ENCODE measurements around the gene SCN11A. TPM values are rescaled to one million over a fixed set of nuclear protein-coding genes. Genes with fewer than 3 reads are reported as not detected.

SCN11A gene
- polyA plus RNA-seq, 3 donors: not detected

DNA sequence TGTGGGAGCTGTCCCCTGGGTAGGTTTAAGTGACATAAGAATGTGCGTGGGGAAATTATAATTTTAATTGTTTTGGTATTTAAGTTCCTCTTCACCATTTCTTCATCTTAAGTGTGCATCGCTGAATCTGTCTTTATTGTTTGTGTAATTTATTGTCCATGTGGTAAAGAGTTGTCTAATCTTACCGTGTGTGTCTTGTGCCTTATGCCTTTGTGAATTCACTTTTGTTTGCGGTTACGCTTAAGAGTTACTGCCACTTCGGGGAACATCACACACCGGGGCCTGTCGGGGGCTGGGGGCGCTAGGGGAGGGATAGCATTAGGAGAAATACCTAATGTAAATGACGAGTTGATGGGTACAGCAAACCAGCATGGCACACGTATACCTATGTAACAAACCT, 839 bp upstream of the SCN11A start:
- no peak for DNase-seq
- peaks cover 51% of the 10 kb centered on the region for H3K79me2 ChIP-seq (ENCODE audit: insufficient read depth, low read length)
- H3K36me3 ChIP-seq (replicated peaks in 1 of 2; ENCODE audit: control insufficient read depth in 1 of 2, insufficient read depth in 2 of 2, low read length in 2 of 2): no peaks in the 10 kb centered on the region
- no peaks in the 10 kb centered on the region for H3K27me3 ChIP-seq (ENCODE audit: control insufficient read depth in 2 of 2, insufficient read depth in 2 of 2, low read length in 2 of 2)
- H3K36me3 Mint-ChIP-seq: peaks cover 0 to 2% of the 10 kb centered on the region in 2 donors
- peak overlapping the region; percentile 76 to 98 (median 94) for H3K27ac Mint-ChIP-seq
- H3K4me3 Mint-ChIP-seq: peak overlapping the region; percentile 82 to 98
- peaks cover 17 to 21% of the 10 kb centered on the region in 2 donors for H3K4me1 ChIP-seq (ENCODE audit: control insufficient read depth in 1 of 2, insufficient read depth in 2 of 2, low read length in 2 of 2)
- H3K4me3 ChIP-seq (replicated peaks in 1 of 3; ENCODE audit: low read depth in 2 of 3, low read length in 3 of 3): peak overlapping the region; percentile 64 to 93 (median 84)
- TF ChIP-seq, protein P1, sequence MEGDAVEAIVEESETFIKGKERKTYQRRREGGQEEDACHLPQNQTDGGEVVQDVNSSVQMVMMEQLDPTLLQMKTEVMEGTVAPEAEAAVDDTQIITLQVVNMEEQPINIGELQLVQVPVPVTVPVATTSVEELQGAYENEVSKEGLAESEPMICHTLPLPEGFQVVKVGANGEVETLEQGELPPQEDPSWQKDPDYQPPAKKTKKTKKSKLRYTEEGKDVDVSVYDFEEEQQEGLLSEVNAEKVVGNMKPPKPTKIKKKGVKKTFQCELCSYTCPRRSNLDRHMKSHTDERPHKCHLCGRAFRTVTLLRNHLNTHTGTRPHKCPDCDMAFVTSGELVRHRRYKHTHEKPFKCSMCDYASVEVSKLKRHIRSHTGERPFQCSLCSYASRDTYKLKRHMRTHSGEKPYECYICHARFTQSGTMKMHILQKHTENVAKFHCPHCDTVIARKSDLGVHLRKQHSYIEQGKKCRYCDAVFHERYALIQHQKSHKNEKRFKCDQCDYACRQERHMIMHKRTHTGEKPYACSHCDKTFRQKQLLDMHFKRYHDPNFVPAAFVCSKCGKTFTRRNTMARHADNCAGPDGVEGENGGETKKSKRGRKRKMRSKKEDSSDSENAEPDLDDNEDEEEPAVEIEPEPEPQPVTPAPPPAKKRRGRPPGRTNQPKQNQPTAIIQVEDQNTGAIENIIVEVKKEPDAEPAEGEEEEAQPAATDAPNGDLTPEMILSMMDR (IDR thresholded peaks at IDR 0.05): no peak
- H2AFZ ChIP-seq (ENCODE audit: insufficient read depth, low read depth, low read length, poor library complexity, severe bottlenecking): peak overlapping the region; percentile 98
- peaks cover 36% of the 10 kb centered on the region for H3K4me1 Mint-ChIP-seq
- H3K27me3 Mint-ChIP-seq (ENCODE audit: low read depth in 3 of 3): no peaks in the 10 kb centered on the region
- peak overlapping the region; percentile 98 for H3K9ac ChIP-seq (ENCODE audit: insufficient read depth, low read length, poor library complexity, severe bottlenecking)
- peaks cover 0 to 2% (median 0%) of the 10 kb centered on the region in 7 donors for H3K9me3 Mint-ChIP-seq
- H3K4me2 ChIP-seq (replicated peaks; ENCODE audit: extremely low read depth, low read length, poor library complexity, severe bottlenecking): peak overlapping the region; percentile 95
- intact Hi-C loops (cut with micrococcal nuclease): no loop called here
- peaks cover 18% of the 10 kb centered on the region for H4K20me1 ChIP-seq (ENCODE audit: insufficient read depth, low read length)
- H3K9me3 ChIP-seq (replicated peaks in 1 of 2; ENCODE audit: control insufficient read depth in 1 of 2, insufficient read depth in 1 of 2, low read length in 2 of 2): no peaks in the 10 kb centered on the region
- WGBS (ENCODE audit: insufficient coverage): 4% methylated on average over 4 of the region's 11 CpGs
- peak overlapping the region; percentile 47 to 97 for H3K27ac ChIP-seq (ENCODE audit: low read depth in 1 of 2, low read length in 2 of 2)

DNA sequence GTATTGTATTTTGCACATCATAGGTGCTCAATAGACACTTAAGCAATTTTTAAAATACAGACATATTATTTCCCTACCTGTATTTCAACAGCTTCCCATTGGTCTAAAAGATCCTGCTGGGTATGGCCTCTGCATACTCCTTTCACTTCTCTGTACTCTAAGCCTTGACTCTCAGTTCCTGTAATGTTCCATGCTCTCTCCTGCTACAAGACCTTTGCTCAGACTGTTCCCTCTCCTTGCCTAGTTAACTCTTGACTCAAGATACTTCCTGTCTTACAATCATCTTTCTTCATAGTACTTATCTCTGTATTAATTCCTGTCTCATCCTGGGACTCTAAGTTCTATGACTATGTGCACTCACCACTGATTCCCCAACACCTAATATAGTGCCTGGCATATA, 1.7 kb downstream of the SCN11A start:
- Mint-ChIP-seq H3K27me3 (ENCODE audit: low read depth in 3 of 3) (peaks cover 1 to 6% (median 3%) of the 10 kb centered on the region in 3 donors), H3K27ac (peak overlapping the region in 6 of 7 donors; percentile 26 to 74 (median 60)), H3K36me3 (peaks cover 0 to 2% of the 10 kb centered on the region in 2 donors), H3K4me1 (peaks cover 28% of the 10 kb centered on the region), H3K9me3 (peaks cover 0 to 2% (median 0%) of the 10 kb centered on the region in 7 donors), H3K4me3 (no peak overlapping the region)
- DNase-seq: peak; percentile 35 to 67 (median 58)
- Histone ChIP-seq H2AFZ (ENCODE audit: insufficient read depth, low read depth, low read length, poor library complexity, severe bottlenecking) (no peak overlapping the region), H3K4me2 (replicated peaks; ENCODE audit: extremely low read depth, low read length, poor library complexity, severe bottlenecking) (no peak overlapping the region), H3K4me1 (ENCODE audit: control insufficient read depth in 1 of 2, insufficient read depth in 2 of 2, low read length in 2 of 2) (peaks cover 17 to 21% of the 10 kb centered on the region in 2 donors), H3K9me3 (replicated peaks in 1 of 2; ENCODE audit: control insufficient read depth in 1 of 2, insufficient read depth in 1 of 2, low read length in 2 of 2) (no peaks in the 10 kb centered on the region), H3K9ac (ENCODE audit: insufficient read depth, low read length, poor library complexity, severe bottlenecking) (no peak overlapping the region), H3K27ac (ENCODE audit: low read depth in 1 of 2, low read length in 2 of 2) (no peak overlapping the region), H3K79me2 (ENCODE audit: insufficient read depth, low read length) (peaks cover 31% of the 10 kb centered on the region), H3K4me3 (replicated peaks in 1 of 3; ENCODE audit: low read depth in 2 of 3, low read length in 3 of 3) (no peak overlapping the region), H4K20me1 (ENCODE audit: insufficient read depth, low read length) (peaks cover 4% of the 10 kb centered on the region), H3K36me3 (replicated peaks in 1 of 2; ENCODE audit: control insufficient read depth in 1 of 2, insufficient read depth in 2 of 2, low read length in 2 of 2) (no peaks in the 10 kb centered on the region), H3K27me3 (ENCODE audit: control insufficient read depth in 2 of 2, insufficient read depth in 2 of 2, low read length in 2 of 2) (no peaks in the 10 kb centered on the region)
- intact Hi-C loops (cut with micrococcal nuclease): no loop called here
- TF ChIP-seq, protein P1 (IDR thresholded peaks at IDR 0.05): no peak
